Fibroblast of pulmonary artery (primary cell): Measurements from ENCODE around the gene KIF2A.

Experiments
- DNase-seq: peaks from one replicate; pipeline ENCODE4 v3.0.0-alpha.2; 2010; ENCODE audit warnings: low read depth
- H3K4me3 ChIP-seq: replicated peaks from 2 replicates; pipeline ENCODE4 v1.5.1; 2011; ENCODE audit warnings: low read depth, mild to moderate bottlenecking, control low read depth, low read length, moderate library complexity
- CTCF ChIP-seq: IDR thresholded peaks from 2 replicates; pipeline ENCODE4 v1.5.1; 2011; ENCODE audit warnings: mild to moderate bottlenecking, control low read depth, low read length, inconsistent platforms; ENCODE audit errors: missing control alignments

The KIF2A gene

GRCh38 chr5:62312674-62313073, 6.7 kb downstream of the KIF2A start:
- no peak overlapping the region for H3K4me3 ChIP-seq
- no peak for TF ChIP-seq CTCF
- DNase-seq, result no peak

- no peak for TF ChIP-seq CTCF
- DNase-seq, result no peak
- no peak overlapping the region for H3K4me3 ChIP-seq
Measured at GRCh38 chr5:62314213-62314830, 8.3 kb downstream of the KIF2A start.

GRCh38 chr5:62315376-62316175, 9.6 kb downstream of the KIF2A start:
- TF ChIP-seq CTCF, result no peak
- no peak overlapping the region for H3K4me3 ChIP-seq
- DNase-seq, result no peak

- TF ChIP-seq CTCF, result no peak
- peak; percentile 24 for DNase-seq
- no peak overlapping the region for H3K4me3 ChIP-seq
Measured at GRCh38 chr5:62316176-62316502, 10.1 kb downstream of the KIF2A start.

- no peak for TF ChIP-seq CTCF
- H3K4me3 ChIP-seq, result no peak overlapping the region
- no peak for DNase-seq
Measured at GRCh38 chr5:62317810-62318209, 11.8 kb downstream of the KIF2A start.

- no peak overlapping the region for H3K4me3 ChIP-seq
- DNase-seq, result no peak
- no peak for TF ChIP-seq CTCF
Measured at GRCh38 chr5:62322484-62322883, 16.5 kb downstream of the KIF2A start.

GRCh38 chr5:62326302-62326701, 20.3 kb downstream of the KIF2A start:
- no peak for DNase-seq
- no peak overlapping the region for H3K4me3 ChIP-seq
- TF ChIP-seq CTCF, result no peak
